HEK293 (cell line): ENCODE measurements around the gene ITGB8.

Experiments used
- CTCF ChIA-PET: fragments of 350-600 bp; formaldehyde crosslinking; extraction: SDS; loops from one replicate; lab custom pipeline; 2021; ENCODE audit warnings: antibody characterized with exemption; lab: Yijun Ruan, JAX
- POLR2A ChIA-PET: fragments of 300-600 bp; formaldehyde crosslinking; extraction: SDS; loops from one replicate; lab custom pipeline; 2020; ENCODE audit warnings: antibody characterized with exemption, inconsistent platforms; lab: Yijun Ruan, JAX
- H3K27ac ChIP-seq: fragments of 200-500 bp; sonication (Bioruptor generic); 2 replicates; pipeline ENCODE4 v1.5.1; 2014; ENCODE audit warnings: low read depth, low read length, control low read depth, inconsistent platforms; ENCODE audit errors: extremely low read depth
- H3K36me3 ChIP-seq, 2 experiments: fragments of 200-500 bp in 1 of 2; sonication (Bioruptor generic) in 1 of 2; 1 replicate in 1 of 2; 2 replicates in 1 of 2; pipeline ENCODE4 v1.5.1; 2014 to 2017; ENCODE audit warnings: inconsistent platforms in 2 of 2, low read length in 2 of 2; ENCODE audit not compliant: control insufficient read depth in 2 of 2, insufficient read depth in 1 of 2
- H3K4me1 ChIP-seq: fragments of 200-500 bp; sonication (Bioruptor generic); 2 replicates; pipeline ENCODE4 v1.5.1; 2014; ENCODE audit warnings: mild to moderate bottlenecking, low read length, inconsistent platforms; ENCODE audit not compliant: control insufficient read depth, insufficient read depth
- H3K4me3 ChIP-seq: 2 replicates; pipeline ENCODE4 v1.5.1; 2011; ENCODE audit warnings: low read depth, mild to moderate bottlenecking, control low read depth, low read length, moderate library complexity
- H3K9me3 ChIP-seq: fragments of 200-500 bp; sonication (Bioruptor generic); 2 replicates; pipeline ENCODE4 v1.5.1; 2014; ENCODE audit warnings: low read depth, low read length, inconsistent platforms; ENCODE audit not compliant: control insufficient read depth, insufficient read depth
- AEBP2 ChIP-seq: fragments of 450-650 bp; formaldehyde crosslinking; IDR thresholded peaks from 2 replicates; pipeline ENCODE4 v1.5.1; 2016; ENCODE audit warnings: missing biosample characterization, missing genetic modification characterization, borderline replicate concordance
- BCL11B ChIP-seq: fragments of 450-650 bp; formaldehyde crosslinking; IDR thresholded peaks from 2 replicates; pipeline ENCODE4 v1.5.1; 2016; ENCODE audit warnings: low read depth, missing biosample characterization, missing genetic modification characterization
- CTCF ChIP-seq: fragments of 450-650 bp; formaldehyde crosslinking; IDR thresholded peaks from 2 replicates; pipeline ENCODE4 v1.5.1; 2016; ENCODE audit warnings: missing biosample characterization, missing genetic modification characterization
- KLF16 ChIP-seq: fragments of 450-650 bp; formaldehyde crosslinking; IDR thresholded peaks from 2 replicates; pipeline ENCODE4 v1.5.1; 2017; ENCODE audit warnings: missing biosample characterization, missing genetic modification characterization
- REPIN1 ChIP-seq: fragments of 450-650 bp; formaldehyde crosslinking; IDR thresholded peaks from 2 replicates; pipeline ENCODE4 v1.5.1; 2017; ENCODE audit warnings: missing biosample characterization, missing genetic modification characterization, low read depth
- SP3 ChIP-seq: fragments of 450-650 bp; formaldehyde crosslinking; IDR thresholded peaks from 2 replicates; pipeline ENCODE4 v1.5.1; 2016; ENCODE audit warnings: missing biosample characterization, missing genetic modification characterization
- TCF7L2 ChIP-seq: IDR thresholded peaks from 2 replicates; pipeline ENCODE4 v1.6.1; 2011; ENCODE audit warnings: low read depth, mild to moderate bottlenecking, inconsistent platforms, low read length, moderate library complexity, borderline replicate concordance
- ZBTB21 ChIP-seq: fragments of 450-650 bp; formaldehyde crosslinking; IDR thresholded peaks from 2 replicates; pipeline ENCODE4 v1.5.1; 2017; ENCODE audit warnings: missing biosample characterization, missing genetic modification characterization
- ZFHX2 ChIP-seq: fragments of 450-650 bp; formaldehyde crosslinking; conservative IDR thresholded peaks from 2 replicates; pipeline ENCODE4 v1.5.1; 2016; ENCODE audit warnings: missing biosample characterization, missing genetic modification characterization
- ZNF121 ChIP-seq: fragments of 450-650 bp; formaldehyde crosslinking; IDR thresholded peaks from 2 replicates; pipeline ENCODE4 v1.5.1; 2016; ENCODE audit warnings: missing biosample characterization, missing genetic modification characterization
- ZNF211 ChIP-seq: fragments of 450-650 bp; formaldehyde crosslinking; IDR thresholded peaks from 2 replicates; pipeline ENCODE4 v1.5.1; 2016; ENCODE audit warnings: low read depth, missing biosample characterization, missing genetic modification characterization
- ZNF214 ChIP-seq: fragments of 450-650 bp; formaldehyde crosslinking; IDR thresholded peaks from 2 replicates; pipeline ENCODE4 v1.5.1; 2017; ENCODE audit warnings: missing biosample characterization, mild to moderate bottlenecking, missing genetic modification characterization, borderline replicate concordance
- ZNF423 ChIP-seq: fragments of 450-650 bp; formaldehyde crosslinking; IDR thresholded peaks from 2 replicates; pipeline ENCODE4 v1.5.1; 2016; ENCODE audit warnings: missing biosample characterization, missing genetic modification characterization
- ZNF513 ChIP-seq: fragments of 450-650 bp; IDR thresholded peaks from 2 replicates; pipeline ENCODE4 v1.5.1; 2018; ENCODE audit warnings: missing biosample characterization, missing genetic modification characterization
- ZNF548 ChIP-seq: fragments of 450-650 bp; formaldehyde crosslinking; IDR thresholded peaks from 2 replicates; pipeline ENCODE4 v1.5.1; 2016; ENCODE audit warnings: missing biosample characterization, missing genetic modification characterization
- ZNF571 ChIP-seq: fragments of 450-650 bp; formaldehyde crosslinking; IDR thresholded peaks from 2 replicates; pipeline ENCODE4 v1.5.0; 2017; ENCODE audit warnings: missing biosample characterization, missing genetic modification characterization
- ZNF596 ChIP-seq: fragments of 450-650 bp; IDR thresholded peaks from 2 replicates; pipeline ENCODE4 v1.5.0; 2018; ENCODE audit warnings: missing biosample characterization, mild to moderate bottlenecking, missing genetic modification characterization, moderate library complexity
- ZNF660 ChIP-seq: fragments of 450-650 bp; IDR thresholded peaks from 2 replicates; pipeline ENCODE4 v1.5.1; 2018; ENCODE audit warnings: missing biosample characterization, mild to moderate bottlenecking, missing genetic modification characterization
- ZNF664 ChIP-seq: fragments of 450-650 bp; formaldehyde crosslinking; IDR thresholded peaks from 2 replicates; pipeline ENCODE4 v1.5.1; 2016; ENCODE audit warnings: missing biosample characterization, missing genetic modification characterization
- TF ChIP-seq, protein P1 (sequence below): fragments of 450-650 bp; formaldehyde crosslinking; IDR thresholded peaks from 2 replicates; pipeline ENCODE4 v1.5.1; 2016; ENCODE audit warnings: missing biosample characterization, missing genetic modification characterization
- TF ChIP-seq, protein P2 (sequence below): fragments of 450-650 bp; formaldehyde crosslinking; IDR thresholded peaks from 2 replicates; pipeline ENCODE4 v1.5.1; 2017; ENCODE audit warnings: missing biosample characterization, missing genetic modification characterization
- TF ChIP-seq, protein P3 (sequence below): fragments of 450-650 bp; formaldehyde crosslinking; IDR thresholded peaks from 2 replicates; pipeline ENCODE4 v1.5.1; 2016; ENCODE audit warnings: missing biosample characterization, missing genetic modification characterization

The ITGB8 gene

DNA sequence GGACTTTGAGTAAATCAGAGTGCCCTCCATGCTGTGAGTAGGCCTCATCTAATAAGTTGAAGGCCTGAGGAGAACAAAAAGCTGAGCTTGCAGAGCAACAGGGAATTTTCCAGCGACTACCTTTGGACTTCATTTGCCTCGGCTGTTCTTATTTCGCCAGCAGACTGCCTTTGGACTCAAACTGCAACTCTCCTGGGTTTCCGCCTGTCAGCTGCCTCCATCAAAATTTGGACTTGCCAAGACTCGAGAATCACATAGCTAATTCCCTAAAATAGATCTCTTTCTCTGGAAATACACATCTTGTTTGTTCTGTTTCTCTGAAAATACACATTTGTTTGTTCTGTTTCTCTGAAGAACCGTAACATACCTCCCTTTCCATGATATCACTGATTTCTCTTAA lies 93.8 kb downstream of the ITGB8 start:
- no peak overlapping the region for H3K4me3 ChIP-seq
- POLR2A ChIA-PET, result no interaction called here
- H3K9me3 ChIP-seq, result no peaks in the 10 kb centered on the region
- no peaks in the 10 kb centered on the region for H3K4me1 ChIP-seq
- CTCF ChIA-PET, result no interaction called here
- TF ChIP-seq AEBP2 (tag by site-specific recombination), result no peak
- no peak for TF ChIP-seq KLF16 (tag by site-specific recombination)
- TF ChIP-seq REPIN1 (tag by site-specific recombination), result no peak
- TF ChIP-seq ZNF571, result no peak
- no peak for TF ChIP-seq ZNF513 (tag by site-specific recombination)
- TF ChIP-seq, protein P1, sequence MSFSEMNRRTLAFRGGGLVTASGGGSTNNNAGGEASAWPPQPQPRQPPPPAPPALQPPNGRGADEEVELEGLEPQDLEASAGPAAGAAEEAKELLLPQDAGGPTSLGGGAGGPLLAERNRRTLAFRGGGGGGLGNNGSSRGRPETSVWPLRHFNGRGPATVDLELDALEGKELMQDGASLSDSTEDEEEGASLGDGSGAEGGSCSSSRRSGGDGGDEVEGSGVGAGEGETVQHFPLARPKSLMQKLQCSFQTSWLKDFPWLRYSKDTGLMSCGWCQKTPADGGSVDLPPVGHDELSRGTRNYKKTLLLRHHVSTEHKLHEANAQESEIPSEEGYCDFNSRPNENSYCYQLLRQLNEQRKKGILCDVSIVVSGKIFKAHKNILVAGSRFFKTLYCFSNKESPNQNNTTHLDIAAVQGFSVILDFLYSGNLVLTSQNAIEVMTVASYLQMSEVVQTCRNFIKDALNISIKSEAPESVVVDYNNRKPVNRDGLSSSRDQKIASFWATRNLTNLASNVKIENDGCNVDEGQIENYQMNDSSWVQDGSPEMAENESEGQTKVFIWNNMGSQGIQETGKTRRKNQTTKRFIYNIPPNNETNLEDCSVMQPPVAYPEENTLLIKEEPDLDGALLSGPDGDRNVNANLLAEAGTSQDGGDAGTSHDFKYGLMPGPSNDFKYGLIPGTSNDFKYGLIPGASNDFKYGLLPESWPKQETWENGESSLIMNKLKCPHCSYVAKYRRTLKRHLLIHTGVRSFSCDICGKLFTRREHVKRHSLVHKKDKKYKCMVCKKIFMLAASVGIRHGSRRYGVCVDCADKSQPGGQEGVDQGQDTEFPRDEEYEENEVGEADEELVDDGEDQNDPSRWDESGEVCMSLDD, result no peak
- TF ChIP-seq ZNF211, result no peak
- no peak for TF ChIP-seq ZNF548 (tag by site-specific recombination)
- TF ChIP-seq ZNF660 (tag by site-specific recombination), result no peak
- TF ChIP-seq ZFHX2 (tag by site-specific recombination), result no peak
- TF ChIP-seq, protein P2, sequence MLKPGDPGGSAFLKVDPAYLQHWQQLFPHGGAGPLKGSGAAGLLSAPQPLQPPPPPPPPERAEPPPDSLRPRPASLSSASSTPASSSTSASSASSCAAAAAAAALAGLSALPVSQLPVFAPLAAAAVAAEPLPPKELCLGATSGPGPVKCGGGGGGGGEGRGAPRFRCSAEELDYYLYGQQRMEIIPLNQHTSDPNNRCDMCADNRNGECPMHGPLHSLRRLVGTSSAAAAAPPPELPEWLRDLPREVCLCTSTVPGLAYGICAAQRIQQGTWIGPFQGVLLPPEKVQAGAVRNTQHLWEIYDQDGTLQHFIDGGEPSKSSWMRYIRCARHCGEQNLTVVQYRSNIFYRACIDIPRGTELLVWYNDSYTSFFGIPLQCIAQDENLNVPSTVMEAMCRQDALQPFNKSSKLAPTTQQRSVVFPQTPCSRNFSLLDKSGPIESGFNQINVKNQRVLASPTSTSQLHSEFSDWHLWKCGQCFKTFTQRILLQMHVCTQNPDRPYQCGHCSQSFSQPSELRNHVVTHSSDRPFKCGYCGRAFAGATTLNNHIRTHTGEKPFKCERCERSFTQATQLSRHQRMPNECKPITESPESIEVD (tag by site-specific recombination), result no peak
- TF ChIP-seq ZNF423, result no peak
- TF ChIP-seq, protein P3, sequence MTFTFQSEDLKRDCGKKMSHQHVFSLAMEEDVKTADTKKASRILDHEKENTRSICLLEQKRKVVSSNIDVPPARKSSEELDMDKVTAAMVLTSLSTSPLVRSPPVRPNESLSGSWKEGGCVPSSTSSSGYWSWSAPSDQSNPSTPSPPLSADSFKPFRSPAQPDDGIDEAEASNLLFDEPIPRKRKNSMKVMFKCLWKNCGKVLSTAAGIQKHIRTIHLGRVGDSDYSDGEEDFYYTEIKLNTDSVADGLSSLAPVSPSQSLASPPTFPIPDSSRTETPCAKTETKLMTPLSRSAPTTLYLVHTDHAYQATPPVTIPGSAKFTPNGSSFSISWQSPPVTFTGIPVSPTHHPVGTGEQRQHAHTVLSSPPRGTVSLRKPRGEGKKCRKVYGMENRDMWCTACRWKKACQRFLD, result no peak
- TF ChIP-seq ZNF664 (tag by site-specific recombination), result no peak
- no peak for TF ChIP-seq SP3
- H3K27ac ChIP-seq, result no peak overlapping the region
- no peaks in the 10 kb centered on the region for H3K36me3 ChIP-seq

GRCh38 chr7:20430664-20431063 lies 100.0 kb downstream of the ITGB8 start:
- no peak for TF ChIP-seq TCF7L2
- TF ChIP-seq ZNF214 (tag by site-specific recombination), result no peak
- TF ChIP-seq CTCF (tag by site-specific recombination), result no peak
- no peak for TF ChIP-seq ZBTB21 (tag by site-specific recombination)
- TF ChIP-seq ZNF596 (tag by site-specific recombination), result no peak
- no peak for TF ChIP-seq BCL11B (tag by site-specific recombination)
- TF ChIP-seq ZNF121 (tag by site-specific recombination), result no peak
- no peak overlapping the region for H3K4me3 ChIP-seq
- ChIA-PET POLR2A (no interaction called here), CTCF (interaction anchor here (0.7 to 1.0 kb wide), 2 partner anchors 10 to 221 kb away, joined by 3 to 4 read pairs; no protein-coding TSS in a partner anchor)
- no peak overlapping the region for H3K27ac ChIP-seq
- H3K36me3 ChIP-seq, result no peaks in the 10 kb centered on the region
- H3K4me1 ChIP-seq, result no peaks in the 10 kb centered on the region
- H3K9me3 ChIP-seq, result no peaks in the 10 kb centered on the region
